Neutrophil (primary cell): ENCODE measurements around the gene FZD8.
A peak's percentile ranks its signal among the peaks of the same experiment; 100 is the strongest.
"Not testable (repeated sequence)": the region's sequence is repeated elsewhere in the genome, so short reads cannot be mapped to it uniquely, and the experiment has no call there.

Experiments used
- H3K27ac ChIP-seq: fragments of 200-600 bp; sonication (generic); 2 replicates; pipeline ENCODE4 v1.5.1; 2016; ENCODE audit warnings: mild to moderate bottlenecking, moderate library complexity
- H3K27me3 ChIP-seq: fragments of 200-600 bp; sonication (generic); 2 replicates; pipeline ENCODE4 v1.6.0; 2016; ENCODE audit warnings: mild to moderate bottlenecking
- H3K36me3 ChIP-seq: fragments of 200-600 bp; sonication (generic); 2 replicates; pipeline ENCODE4 v1.5.1; 2017
- H3K4me1 ChIP-seq, 2 experiments: fragments of 200-600 bp in 1 of 2; sonication (generic) in 1 of 2; 1 replicate in 1 of 2; 2 replicates in 1 of 2; pipeline versions ENCODE4 v1.5.1 to v1.6.1; 2013 to 2016; ENCODE audit warnings: low read depth in 1 of 2, low read length in 1 of 2, mild to moderate bottlenecking in 1 of 2, moderate library complexity in 1 of 2; ENCODE audit not compliant: control insufficient read depth in 1 of 2, insufficient read depth in 1 of 2
- H3K4me3 ChIP-seq, 2 experiments: fragments of 200-600 bp in 1 of 2; sonication (generic) in 1 of 2; 1 replicate in 1 of 2; 2 replicates in 1 of 2; pipeline ENCODE4 v1.5.1; 2013 to 2016; ENCODE audit warnings: low read depth in 1 of 2, low read length in 1 of 2, mild to moderate bottlenecking in 1 of 2, moderate library complexity in 1 of 2
- H3K9me3 ChIP-seq: fragments of 200-600 bp; sonication (generic); 2 replicates; pipeline ENCODE4 v1.5.1; 2016
- CTCF ChIP-seq: fragments of 200-600 bp; sonication (generic); IDR thresholded peaks from 2 replicates; pipeline ENCODE4 v1.5.1; 2016; ENCODE audit warnings: antibody characterized with exemption

The FZD8 gene

GRCh38 chr10:35642035-35642792 lies at the start of gene FZD8:
Gene FZD8 (minus strand): TSS chr10:35642296. CDS start chr10:35641429, 867 bp downstream.
- Histone ChIP-seq H3K4me1 (peaks cover 34 to 38% of the 10 kb centered on the region in 2 experiments), H3K27ac (no peak within 1 kb of the TSS), H3K9me3 (no peaks in the 10 kb centered on the region), H3K4me3 (peak within 1 kb of the TSS; percentile 49 to 55), H3K36me3 (no peaks in the 10 kb centered on the region), H3K27me3 (peaks cover 97% of the 10 kb centered on the region)
- TF ChIP-seq CTCF = no peak

- Histone ChIP-seq H3K4me1 (peaks cover 0 to 4% of the 10 kb centered on the region in 2 experiments), H3K27ac (no peak overlapping the region), H3K4me3 (no peak overlapping the region), H3K27me3 (no peaks in the 10 kb centered on the region), H3K36me3 (no peaks in the 10 kb centered on the region), H3K9me3 (no peaks in the 10 kb centered on the region)
- no peak for TF ChIP-seq CTCF
Observed at GRCh38 chr10:35691522-35692236, 49.6 kb upstream of the FZD8 start.

GRCh38 chr10:35690534-35690933 lies 48.4 kb upstream of the FZD8 start:
- Histone ChIP-seq H3K4me1 (peaks cover 0 to 4% of the 10 kb centered on the region in 2 experiments), H3K27ac (no peak overlapping the region), H3K27me3 (no peaks in the 10 kb centered on the region), H3K9me3 (no peaks in the 10 kb centered on the region), H3K36me3 (no peaks in the 10 kb centered on the region), H3K4me3 (no peak overlapping the region)
- no peak for TF ChIP-seq CTCF

GRCh38 chr10:35685858-35686257 lies 43.8 kb upstream of the FZD8 start:
- not testable (repeated sequence) for H3K4me3 ChIP-seq, H3K9me3 ChIP-seq, H3K4me1 ChIP-seq, H3K27ac ChIP-seq, H3K36me3 ChIP-seq, H3K27me3 ChIP-seq

GRCh38 chr10:35685402-35685801 lies 43.3 kb upstream of the FZD8 start:
- H3K27ac ChIP-seq = no peak overlapping the region
- no peaks in the 10 kb centered on the region for H3K36me3 ChIP-seq
- H3K4me3 ChIP-seq = no peak overlapping the region
- no peaks in the 10 kb centered on the region for H3K9me3 ChIP-seq
- TF ChIP-seq CTCF = no peak
- no peaks in the 10 kb centered on the region for H3K27me3 ChIP-seq
- H3K4me1 ChIP-seq = peaks cover 0 to 3% of the 10 kb centered on the region in 2 experiments

- no peaks in the 10 kb centered on the region for H3K36me3 ChIP-seq
- no peak overlapping the region for H3K4me3 ChIP-seq
- no peaks in the 10 kb centered on the region for H3K27me3 ChIP-seq
- TF ChIP-seq CTCF = no peak
- no peak overlapping the region for H3K27ac ChIP-seq
- H3K4me1 ChIP-seq = no peaks in the 10 kb centered on the region
- no peaks in the 10 kb centered on the region for H3K9me3 ChIP-seq
Observed at GRCh38 chr10:35684586-35684985, 42.5 kb upstream of the FZD8 start.
